ENCODE measurements around the gene PRRC2B. TPM values are rescaled to one million over a fixed set of nuclear protein-coding genes. Genes with fewer than 3 reads are reported as not detected.

Gene PRRC2B
- total and polyA plus RNA-seq, 3 donors from 2014 or later: 111 to 213 (median 175) TPM

DNA sequence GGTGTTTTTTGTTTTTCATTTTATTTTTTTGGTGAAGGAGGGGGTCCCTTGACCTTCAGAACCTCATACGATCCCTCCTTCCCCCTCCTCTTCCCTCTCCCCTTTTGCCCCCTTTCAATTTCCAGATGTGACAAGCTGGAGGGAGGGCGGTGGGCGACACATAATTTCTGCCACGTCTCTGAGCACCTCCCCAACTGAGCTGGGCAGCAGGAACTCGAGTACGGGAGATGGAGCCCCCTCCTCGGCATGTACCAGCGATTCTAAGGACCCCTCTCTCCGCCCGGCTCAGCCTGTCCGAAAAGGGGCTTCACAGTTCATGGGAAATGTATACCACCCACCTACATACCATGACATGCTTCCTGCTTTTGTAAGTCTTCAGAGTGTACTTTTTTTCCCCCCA is 52.4 kb downstream of the PRRC2B start:
- intact Hi-C loops (cut with DNase I; ENCODE audit: low total_unique reads): no loop called here
- Histone ChIP-seq H3K9me3 (no peaks in the 10 kb centered on the region), H3K4me1 (no peaks in the 10 kb centered on the region), H3K27ac (no peak overlapping the region), H3K36me3 (ENCODE audit: low read depth, missing control alignments) (no peaks in the 10 kb centered on the region), H3K27me3 (no peaks in the 10 kb centered on the region), H3K4me3 (no peak overlapping the region)
- no peak for DNase-seq
- 83 to 93% methylated on average over 11 of the region's 11 CpGs for WGBS, 2 donors
- TF ChIP-seq POLR2A (IDR thresholded peaks at IDR 0.05): no peak
- TF ChIP-seq, protein P1, sequence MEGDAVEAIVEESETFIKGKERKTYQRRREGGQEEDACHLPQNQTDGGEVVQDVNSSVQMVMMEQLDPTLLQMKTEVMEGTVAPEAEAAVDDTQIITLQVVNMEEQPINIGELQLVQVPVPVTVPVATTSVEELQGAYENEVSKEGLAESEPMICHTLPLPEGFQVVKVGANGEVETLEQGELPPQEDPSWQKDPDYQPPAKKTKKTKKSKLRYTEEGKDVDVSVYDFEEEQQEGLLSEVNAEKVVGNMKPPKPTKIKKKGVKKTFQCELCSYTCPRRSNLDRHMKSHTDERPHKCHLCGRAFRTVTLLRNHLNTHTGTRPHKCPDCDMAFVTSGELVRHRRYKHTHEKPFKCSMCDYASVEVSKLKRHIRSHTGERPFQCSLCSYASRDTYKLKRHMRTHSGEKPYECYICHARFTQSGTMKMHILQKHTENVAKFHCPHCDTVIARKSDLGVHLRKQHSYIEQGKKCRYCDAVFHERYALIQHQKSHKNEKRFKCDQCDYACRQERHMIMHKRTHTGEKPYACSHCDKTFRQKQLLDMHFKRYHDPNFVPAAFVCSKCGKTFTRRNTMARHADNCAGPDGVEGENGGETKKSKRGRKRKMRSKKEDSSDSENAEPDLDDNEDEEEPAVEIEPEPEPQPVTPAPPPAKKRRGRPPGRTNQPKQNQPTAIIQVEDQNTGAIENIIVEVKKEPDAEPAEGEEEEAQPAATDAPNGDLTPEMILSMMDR (IDR thresholded peaks at IDR 0.05): no peak

DNA sequence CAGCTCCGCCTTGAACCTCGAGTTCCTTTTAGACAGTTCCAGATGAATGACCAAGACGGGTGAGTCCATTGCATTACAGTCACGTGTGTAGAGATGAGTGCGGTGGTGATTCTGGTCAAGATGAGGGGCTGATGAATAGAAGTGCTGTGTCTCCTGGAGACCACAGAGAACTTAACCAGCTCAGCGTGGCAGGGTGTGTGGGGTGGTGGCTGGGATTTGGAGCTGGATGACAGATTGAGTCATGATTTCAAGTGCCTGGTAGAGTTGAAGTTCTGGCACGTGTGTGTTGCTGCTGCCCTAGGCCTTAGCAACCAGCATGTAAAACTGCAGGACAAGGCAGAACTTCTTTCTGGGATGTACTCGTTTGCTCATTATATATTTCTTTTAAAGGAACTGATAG is 53.3 kb downstream of the PRRC2B start:
- 79 to 80% methylated on average over 8 of the region's 8 CpGs for WGBS, 2 donors
- TF ChIP-seq, protein P1 (IDR thresholded peaks at IDR 0.05): no peak
- TF ChIP-seq POLR2A (IDR thresholded peaks at IDR 0.05): no peak
- DNase-seq: no peak
- Histone ChIP-seq H3K9me3 (no peaks in the 10 kb centered on the region), H3K27ac (no peak overlapping the region), H3K4me1 (no peaks in the 10 kb centered on the region), H3K27me3 (no peaks in the 10 kb centered on the region), H3K36me3 (ENCODE audit: low read depth, missing control alignments) (no peaks in the 10 kb centered on the region), H3K4me3 (no peak overlapping the region)
- intact Hi-C loops (cut with DNase I; ENCODE audit: low total_unique reads): no loop called here

DNA sequence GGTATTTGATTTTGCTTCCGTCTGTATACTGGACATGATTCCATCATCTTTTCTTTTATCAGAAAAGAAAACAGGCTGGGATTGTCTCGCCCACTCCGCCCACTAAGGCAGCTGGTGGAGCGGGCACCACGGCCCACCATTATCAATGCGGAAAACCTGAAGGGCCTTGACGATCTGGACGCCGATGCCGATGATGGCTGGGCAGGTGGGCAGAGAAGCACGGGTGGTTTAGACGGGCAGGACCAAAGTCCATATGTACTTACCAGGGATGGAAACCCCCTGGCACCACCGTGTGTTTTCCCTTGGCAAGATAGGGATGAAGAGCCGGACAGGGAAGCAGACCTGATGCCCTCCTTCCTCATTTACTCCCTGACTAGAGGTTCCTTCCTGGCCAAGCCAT is 53.7 kb downstream of the PRRC2B start:
- TF ChIP-seq POLR2A (IDR thresholded peaks at IDR 0.05): no peak
- TF ChIP-seq, protein P1 (IDR thresholded peaks at IDR 0.05): no peak
- intact Hi-C loops (cut with DNase I; ENCODE audit: low total_unique reads): no loop called here
- Histone ChIP-seq H3K27ac (no peak overlapping the region), H3K27me3 (no peaks in the 10 kb centered on the region), H3K36me3 (ENCODE audit: low read depth, missing control alignments) (no peaks in the 10 kb centered on the region), H3K9me3 (no peaks in the 10 kb centered on the region), H3K4me3 (no peak overlapping the region), H3K4me1 (no peaks in the 10 kb centered on the region)
- no peak for DNase-seq
- WGBS, 2 donors: 72 to 81% methylated on average over 14 of the region's 14 CpGs

DNA sequence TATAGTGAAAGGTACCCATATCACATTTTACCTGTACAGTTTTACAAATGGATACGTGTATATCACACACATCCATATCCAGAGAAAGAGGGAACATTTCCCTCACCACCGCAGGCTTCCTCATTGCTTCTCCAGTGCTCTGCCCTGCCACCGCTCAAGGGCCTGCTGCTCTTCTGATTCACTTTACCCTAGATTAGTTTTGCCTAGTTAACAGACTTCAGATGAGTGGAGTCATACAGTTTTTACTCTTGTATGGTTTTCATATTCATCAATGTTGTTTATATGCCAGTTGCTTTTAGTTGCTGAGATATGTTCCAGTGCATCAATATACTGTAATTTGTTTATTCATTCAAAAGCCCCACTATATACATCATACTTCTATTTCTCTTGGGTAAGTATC is 54.9 kb downstream of the PRRC2B start:
- Histone ChIP-seq H3K27me3 (no peaks in the 10 kb centered on the region), H3K36me3 (ENCODE audit: low read depth, missing control alignments) (no peaks in the 10 kb centered on the region), H3K27ac (no peak overlapping the region), H3K4me3 (no peak overlapping the region), H3K4me1 (no peaks in the 10 kb centered on the region), H3K9me3 (no peaks in the 10 kb centered on the region)
- WGBS, 2 donors: 95 to 96% methylated on average over 3 of the region's 3 CpGs
- TF ChIP-seq POLR2A (IDR thresholded peaks at IDR 0.05): no peak
- TF ChIP-seq, protein P1 (IDR thresholded peaks at IDR 0.05): no peak
- DNase-seq: no peak
- intact Hi-C loops (cut with DNase I; ENCODE audit: low total_unique reads): no loop called here

DNA sequence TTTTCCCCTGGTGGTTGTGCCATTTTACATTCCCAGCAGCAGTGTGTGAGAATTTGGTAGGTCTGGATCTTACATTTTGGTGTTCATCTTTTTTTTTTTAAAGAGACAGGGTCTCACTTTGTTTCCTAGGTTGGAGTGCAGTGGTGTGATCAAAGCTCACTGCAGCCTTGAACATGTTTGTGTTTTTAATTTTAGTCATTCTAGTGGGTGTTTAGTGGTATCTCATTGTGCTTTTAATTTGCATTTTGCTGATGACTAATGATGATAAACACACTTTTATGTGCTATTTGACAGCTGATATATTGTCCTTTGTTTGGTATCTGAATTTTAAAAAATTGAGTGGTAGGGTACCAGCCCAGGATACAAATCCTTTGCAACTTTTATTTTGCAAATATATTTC is 55.4 kb downstream of the PRRC2B start:
- intact Hi-C loops (cut with DNase I; ENCODE audit: low total_unique reads): no loop called here
- no peaks in the 10 kb centered on the region for H3K36me3 ChIP-seq (ENCODE audit: low read depth, missing control alignments)
- TF ChIP-seq POLR2A (IDR thresholded peaks at IDR 0.05): no peak

More for the DNA sequence above, 55.4 kb downstream of the PRRC2B start:
- H3K27me3 ChIP-seq: no peaks in the 10 kb centered on the region
- H3K27ac ChIP-seq: no peak overlapping the region
- no peaks in the 10 kb centered on the region for H3K9me3 ChIP-seq
- no peaks in the 10 kb centered on the region for H3K4me1 ChIP-seq
- no peak for DNase-seq
- no peak overlapping the region for H3K4me3 ChIP-seq

Data from testis (tissue), 3 donors.